Stimulated activated CD4-positive, alpha-beta T cell treated with anti-CD3 and anti-CD28 coated beads, TNF-alpha, amount 100 ng/mL, for 48 hours (primary cell): ENCODE results near the gene ADARB2.

Source experiments
- DNase-seq, 3 donors: peaks; one replicate each; pipeline ENCODE4 v3.0.0-alpha.2; 2020; ENCODE audit warnings: low read depth in 3 of 3

The ADARB2 gene

GRCh38 chr10:1615186-1615954 is 122.0 kb downstream of the ADARB2 start:
- no peak for DNase-seq

DNA sequence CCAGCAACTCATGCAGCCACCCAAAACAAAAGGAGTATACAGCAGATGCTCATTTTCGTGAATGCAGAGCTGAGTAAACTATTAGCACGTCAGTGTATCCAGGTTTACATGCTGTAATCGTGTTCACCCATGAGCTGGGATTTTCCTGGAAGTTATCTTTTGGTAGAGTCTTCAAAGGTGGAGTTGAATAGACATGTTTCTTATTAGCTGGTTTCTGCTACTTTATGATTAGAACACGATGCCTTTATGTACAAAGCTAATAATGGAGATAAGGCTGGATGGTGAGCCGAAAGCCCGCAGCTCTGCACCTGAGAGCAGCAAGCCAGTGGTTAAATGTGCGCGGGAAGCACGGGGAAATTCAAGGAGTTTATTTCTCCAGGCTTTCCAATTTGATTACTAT is 123.8 kb downstream of the ADARB2 start:
- no peak for DNase-seq

DNA sequence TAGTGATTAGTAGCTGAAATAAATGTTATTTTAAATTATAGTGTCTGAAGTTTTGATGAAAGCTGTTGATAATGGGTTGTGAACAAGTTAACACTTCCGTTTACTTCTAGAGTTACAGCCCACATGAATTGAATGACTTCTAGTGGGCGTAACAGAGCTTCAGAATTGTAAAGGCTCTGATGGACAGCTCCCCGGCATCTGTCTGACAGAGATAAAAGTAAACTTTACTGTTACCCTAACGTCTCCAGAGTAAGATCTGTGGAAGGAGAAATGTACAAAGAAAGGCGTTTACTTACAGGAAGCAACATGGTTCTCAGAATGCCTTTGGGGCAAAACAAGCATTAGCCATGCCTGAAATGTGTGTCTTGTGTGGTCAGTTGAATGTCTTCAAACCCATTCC is 124.4 kb downstream of the ADARB2 start:
- DNase-seq: no peak

DNA sequence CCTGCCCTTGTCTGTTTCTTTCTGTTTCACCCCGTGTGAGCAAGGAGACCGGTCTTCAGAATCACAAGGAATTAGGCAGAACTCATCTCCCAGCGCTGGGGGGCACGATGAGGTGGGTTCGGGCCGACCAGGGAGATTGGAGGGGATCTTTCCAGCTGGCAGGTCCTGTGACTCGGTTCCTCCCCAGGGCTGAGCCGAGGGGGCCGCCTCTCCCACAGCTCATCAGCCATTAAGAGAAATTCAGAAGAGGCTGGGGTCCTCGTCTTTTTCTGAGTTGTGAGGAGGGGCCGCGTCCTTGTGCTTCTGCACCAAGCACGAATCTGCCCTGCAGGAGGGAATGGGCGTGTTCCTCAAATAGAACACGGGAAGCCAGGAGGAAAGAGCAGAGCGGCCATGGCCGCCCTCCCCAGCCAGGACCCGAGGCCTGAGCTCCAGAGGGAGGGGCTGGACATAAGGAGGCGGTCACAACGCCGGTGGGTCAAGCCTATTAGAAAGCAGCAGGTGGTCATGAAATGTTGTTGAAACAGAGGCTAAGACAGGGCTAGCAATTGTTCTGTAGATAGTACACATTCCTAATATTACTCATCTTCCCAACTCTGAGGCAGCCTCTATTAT is 125.3 kb downstream of the ADARB2 start:
- no peak for DNase-seq

- no peak for DNase-seq
These were observed 126.1 kb downstream of the ADARB2 start for GRCh38 chr10:1610986-1611770.

- DNase-seq: no peak
These were observed 127.7 kb downstream of the ADARB2 start for GRCh38 chr10:1609648-1609970.

DNA sequence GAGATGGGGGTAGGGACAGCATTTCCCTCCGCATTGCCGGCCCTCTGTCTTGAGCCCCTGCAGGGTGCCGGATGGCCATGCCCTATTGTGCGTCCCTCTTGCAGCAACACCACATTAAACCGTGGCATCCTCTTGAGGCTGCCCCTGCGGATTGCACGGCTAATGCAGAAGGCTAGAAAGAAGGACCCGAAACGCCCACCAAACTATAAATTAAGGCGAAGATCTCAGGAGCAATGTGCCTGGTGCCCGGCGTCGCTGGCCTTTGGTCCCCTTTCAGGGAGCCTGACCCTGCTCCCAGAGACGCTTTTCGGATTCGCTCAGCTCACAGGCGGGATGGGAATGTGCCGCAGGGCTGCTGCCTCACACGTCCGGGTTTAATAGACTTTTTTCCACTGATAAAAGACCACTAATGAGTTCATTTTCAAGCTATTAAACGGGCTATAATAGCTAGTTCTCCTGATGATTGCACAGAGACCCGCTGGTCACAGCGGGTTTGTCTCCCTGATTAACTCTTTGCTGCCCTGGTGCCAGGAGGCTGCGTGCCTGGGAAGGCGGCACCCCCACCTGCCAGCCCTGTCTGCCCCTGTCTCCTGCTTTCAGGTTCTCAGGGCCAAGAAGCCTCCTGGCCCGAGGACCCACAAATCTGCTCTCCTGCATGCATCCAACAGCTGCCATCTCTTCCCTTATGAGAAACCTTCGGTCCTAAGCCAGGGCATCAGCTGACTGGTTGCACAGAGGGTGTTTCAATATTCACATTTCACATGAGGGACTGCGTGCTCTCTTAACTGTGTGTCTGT is 128.3 kb downstream of the ADARB2 start:
- no peak for DNase-seq

GRCh38 chr10:1608408-1608807 is 128.9 kb downstream of the ADARB2 start:
- no peak for DNase-seq

DNA sequence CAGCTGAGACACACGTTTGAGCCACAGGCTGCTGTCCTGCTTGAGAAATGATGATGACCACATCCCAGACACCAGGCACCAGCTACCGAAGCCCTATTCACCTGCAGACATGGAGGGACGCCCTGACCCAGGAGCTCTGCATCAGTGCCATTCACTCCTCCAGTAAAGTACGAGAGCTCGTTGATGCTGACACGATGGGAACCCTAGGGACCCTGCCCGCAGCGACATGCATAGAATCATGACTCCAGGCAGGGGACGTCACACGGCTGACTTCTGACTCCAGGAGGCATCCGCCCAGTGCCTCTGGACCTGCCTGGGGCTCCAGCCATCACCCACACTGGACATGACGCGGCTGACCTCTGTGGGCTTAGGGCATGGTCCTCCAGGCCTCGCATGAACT is 129.9 kb downstream of the ADARB2 start:
- no peak for DNase-seq

- DNase-seq: no peak
These were observed 131.1 kb downstream of the ADARB2 start for GRCh38 chr10:1605999-1606940.

DNA sequence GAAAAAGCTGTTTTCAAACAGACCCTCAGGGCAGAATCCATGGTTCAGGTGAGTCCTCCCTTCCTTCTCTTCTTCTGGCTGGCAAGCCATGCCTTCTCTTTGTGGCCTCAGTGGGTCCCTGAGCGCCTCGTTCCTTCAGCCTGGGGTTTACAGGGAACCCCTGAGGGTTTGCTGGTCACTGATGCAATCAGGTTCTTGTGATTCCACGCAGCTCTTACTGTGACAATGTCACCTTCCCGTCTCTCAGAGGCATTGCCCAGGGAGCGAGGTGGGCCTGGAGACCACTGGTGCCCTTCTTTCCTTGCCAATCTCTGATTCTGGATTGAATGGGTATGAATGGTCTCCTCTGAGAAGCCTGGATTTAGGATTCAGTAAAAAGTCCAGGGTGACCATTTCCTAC is 132.2 kb downstream of the ADARB2 start:
- DNase-seq: no peak

DNA sequence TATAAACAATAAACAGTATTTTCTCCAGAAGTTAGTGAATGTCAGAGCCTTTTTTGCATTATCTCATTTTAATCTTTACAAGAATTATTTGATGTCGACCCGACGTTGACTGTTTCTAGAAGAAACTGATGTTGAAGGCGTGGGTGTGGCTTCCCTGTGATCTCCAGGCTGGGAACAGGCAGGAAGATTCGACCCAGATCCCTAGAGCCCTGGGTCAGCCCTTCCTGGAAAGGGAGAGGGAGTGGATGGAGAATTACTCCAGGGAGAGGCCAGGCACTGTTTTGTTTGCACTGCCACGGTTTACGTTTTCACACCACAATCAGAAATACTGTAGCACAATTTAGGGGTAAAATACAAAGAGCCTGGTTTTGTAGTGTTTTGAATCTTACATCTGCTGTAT is 133.1 kb downstream of the ADARB2 start:
- no peak for DNase-seq

DNA sequence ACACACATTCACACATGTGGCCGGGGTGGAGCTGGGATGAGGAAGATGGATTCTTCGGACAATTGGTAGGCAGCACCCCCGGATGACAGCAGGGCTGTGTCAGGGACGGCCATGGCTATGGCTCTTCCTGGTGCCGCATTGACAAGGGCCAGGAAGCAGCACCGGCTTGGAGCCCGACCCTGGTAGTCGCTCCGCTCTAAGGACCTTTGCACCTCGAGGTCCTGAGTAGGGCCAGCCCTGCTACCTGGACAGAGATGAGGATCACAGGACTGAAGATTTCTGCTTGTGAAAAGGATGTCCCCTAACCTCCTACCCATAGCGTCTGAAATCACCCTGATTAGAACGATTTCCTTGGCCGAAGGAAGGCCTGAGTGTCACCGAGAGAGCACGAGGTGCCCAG is 134.1 kb downstream of the ADARB2 start:
- DNase-seq: no peak

DNA sequence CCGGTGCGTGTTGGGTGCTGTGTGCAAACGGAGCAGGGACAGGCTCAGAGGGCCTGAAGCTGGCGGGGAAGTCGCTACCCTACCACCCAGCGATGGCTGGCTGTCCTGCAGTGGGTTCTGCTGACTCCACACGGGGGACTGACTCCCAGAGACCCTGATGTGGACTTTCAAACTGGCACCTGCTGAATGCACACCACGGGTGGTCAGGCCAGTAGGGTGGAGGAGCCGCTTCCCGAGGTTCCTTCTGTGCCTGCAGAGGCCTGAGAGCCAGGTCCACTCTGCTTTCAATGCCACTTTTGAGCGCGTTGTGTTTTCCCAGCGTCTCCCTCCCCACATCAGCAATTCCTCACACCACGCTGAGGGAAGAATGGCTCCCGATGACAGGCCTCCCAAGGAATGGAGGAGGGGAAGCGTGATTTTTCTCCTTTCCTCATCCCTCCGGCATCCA is 135.3 kb downstream of the ADARB2 start:
- DNase-seq: no peak

DNA sequence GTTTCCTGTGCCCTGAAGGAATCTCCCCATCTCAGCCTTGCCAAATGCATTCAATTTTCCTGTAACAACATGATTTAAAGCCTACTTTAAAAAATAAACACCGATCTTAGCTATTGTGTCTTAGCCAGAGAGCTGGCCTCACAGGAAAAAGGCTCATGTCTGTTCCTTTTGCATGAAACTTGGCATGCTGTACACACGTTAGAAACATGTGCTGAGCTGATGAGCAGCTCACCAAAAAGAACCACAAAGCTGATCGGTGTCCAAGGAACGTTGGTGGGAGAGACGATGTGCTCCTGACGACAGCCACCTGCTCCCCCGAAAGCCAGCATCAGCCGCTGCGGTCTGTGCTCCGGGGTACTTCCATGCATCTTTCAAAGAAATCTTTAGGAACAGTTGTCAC is 135.9 kb downstream of the ADARB2 start:
- no peak for DNase-seq

- no peak for DNase-seq
These were observed 136.5 kb downstream of the ADARB2 start for GRCh38 chr10:1600861-1601260.

DNA sequence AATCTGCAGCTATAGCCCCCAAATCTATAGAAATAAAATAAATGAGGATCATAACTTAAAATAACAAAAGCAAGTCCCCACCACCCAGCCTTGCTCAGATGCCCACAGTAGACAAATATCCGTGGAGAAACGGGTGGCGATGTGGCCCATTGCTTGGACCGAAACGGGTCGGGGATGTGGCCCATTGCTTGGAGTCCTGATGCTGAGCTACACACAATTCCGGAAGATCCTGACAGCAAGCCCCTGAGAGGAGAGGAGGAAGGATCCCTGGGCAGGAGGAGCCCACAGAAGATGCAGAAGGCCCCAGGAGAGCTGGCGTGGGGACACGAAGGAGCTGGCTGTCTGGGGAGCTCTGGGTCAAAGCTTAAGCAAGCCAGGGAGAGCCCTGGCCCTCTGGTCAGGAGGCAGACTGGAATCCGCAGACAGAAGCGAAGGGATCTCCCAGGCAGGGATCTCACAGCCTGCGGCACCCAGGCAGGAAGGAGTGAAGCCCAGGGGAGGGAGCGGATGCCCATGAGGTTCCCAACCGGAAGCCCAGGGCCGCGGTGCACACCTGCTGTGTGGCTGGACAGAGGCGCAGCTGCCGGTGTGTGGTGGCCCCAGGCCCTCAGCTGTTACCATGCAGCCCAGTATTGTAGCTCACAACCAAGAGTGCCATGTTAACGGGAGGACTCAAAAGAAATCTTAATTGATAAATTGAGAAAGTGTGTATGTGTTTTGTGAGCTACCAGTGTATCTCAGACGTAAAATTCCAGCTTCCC is 138.8 kb downstream of the ADARB2 start:
- DNase-seq: no peak

- no peak for DNase-seq
These were observed 139.8 kb downstream of the ADARB2 start for GRCh38 chr10:1597370-1598146.

GRCh38 chr10:1596482-1597099 is 140.7 kb downstream of the ADARB2 start:
- no peak for DNase-seq
